GM19468 (cell line): ENCODE results near the gene ERVW-1.
A peak's percentile ranks its signal among the peaks of the same experiment; 100 is the strongest.
"Not testable (repeated sequence)": the region's sequence is repeated elsewhere in the genome, so short reads cannot be mapped to it uniquely, and the experiment has no call there.

ENCODE experiments used
- ATAC-seq: cut with Tn5 transposase; IDR thresholded peaks from one replicate; pipeline ENCODE4 v1.9.1; 2021; ENCODE audit warnings: mild to moderate bottlenecking, moderate library complexity, moderate number of reproducible peaks; ENCODE audit not compliant: unreplicated experiment; ENCODE audit errors: extremely low read depth

Gene ERVW-1

DNA sequence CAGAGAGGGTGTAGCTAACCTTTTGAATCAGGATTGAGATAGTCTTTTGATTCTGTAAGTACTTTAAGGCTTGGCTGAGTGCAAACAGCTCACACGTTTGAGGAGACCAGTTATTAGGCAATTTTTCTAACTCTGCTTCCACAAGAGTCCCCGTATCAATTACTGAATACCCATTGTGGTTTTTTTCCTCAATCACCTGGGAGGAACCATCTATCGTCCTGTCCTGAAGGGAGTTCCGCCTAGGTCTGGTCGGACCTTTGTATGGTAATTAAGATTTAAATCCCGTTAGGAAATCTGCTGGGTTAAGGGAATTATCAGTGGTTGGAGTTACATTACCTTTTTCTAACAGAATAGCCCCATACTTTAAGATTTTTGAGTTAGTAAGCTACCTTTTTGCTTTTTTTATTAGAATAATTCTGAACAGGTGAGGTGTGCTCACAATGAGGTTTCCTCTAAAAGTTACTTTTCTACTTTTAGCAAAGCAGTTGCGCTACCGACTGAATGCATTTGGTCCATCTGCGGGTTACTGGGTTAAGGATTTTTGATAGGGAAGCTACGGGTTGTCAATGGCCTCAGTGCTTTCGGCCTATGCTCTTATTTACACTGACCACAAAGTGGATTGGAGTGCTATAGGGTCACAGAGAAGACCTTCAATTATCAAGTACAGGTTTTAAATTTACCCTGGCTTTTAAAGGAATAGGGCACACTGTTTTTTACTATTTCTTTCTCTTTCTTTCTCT is 1.7 kb downstream of the ERVW-1 start:
- not testable (repeated sequence) for ATAC-seq

DNA sequence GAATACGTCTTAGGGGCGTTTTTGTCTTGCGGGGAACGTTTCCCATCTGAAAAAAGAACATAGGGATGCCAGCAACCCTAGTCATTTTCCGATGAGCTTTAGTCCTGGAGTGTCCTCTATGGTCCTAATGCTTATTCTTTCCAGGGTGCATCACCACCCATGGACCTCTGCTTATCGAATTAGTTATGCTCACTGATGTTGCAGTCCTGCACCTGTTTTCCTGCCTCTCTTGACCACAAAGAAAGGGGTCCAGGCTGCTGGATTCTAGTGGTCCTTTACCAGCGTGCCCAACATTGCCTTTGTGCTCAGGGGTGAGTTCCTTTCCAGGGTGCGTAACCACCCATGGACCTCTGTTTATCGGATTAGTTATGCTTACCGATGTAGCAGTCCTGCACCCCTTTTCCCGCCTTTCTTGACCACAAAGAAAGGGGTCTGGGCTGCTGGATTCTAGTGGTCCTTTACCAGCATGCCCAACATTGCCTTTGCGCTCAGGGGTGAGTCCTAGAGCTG is 2.4 kb downstream of the ERVW-1 start:
- ATAC-seq = not testable (repeated sequence)

DNA sequence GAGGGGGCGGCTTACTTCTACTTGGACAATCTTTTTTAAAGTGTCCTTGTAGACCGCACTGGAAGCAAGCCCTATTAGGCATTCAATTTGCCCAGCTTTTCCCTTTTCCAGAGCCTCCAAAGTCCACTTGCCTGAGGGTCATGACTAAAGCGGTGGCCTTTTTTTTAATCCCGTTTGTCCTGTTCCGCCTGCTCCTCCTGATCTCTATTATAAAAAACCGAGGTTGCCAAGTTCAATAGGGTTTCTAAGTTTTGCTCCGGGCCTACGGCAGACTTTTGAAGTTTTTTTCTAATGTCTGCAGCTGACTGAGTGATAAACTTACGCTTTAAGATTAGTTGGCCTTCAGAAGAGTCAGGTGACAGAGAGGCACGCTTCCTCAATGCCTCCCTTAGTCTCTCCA is 3.8 kb downstream of the ERVW-1 start:
- not testable (repeated sequence) for ATAC-seq

DNA sequence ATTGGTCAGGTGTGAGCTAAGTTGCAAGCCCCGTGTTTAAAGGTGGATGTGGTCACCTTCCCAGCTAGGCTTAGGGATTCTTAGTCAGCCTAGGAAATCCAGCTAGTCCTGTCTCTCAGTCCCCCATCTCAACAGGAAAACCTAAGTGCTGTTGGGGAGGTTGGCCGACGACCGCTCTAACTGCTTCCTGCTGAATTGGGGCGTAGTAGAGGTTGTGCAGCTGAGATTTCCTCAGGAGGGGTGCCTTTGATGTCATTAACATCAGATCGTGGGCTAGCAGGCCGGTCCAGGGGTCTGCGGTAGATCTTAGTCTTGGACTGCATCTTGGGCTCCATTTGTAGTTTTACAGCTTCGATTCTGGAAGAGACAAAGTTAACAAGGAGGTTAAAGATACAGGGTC is 9.2 kb downstream of the ERVW-1 start:
- ATAC-seq = not testable (repeated sequence)

DNA sequence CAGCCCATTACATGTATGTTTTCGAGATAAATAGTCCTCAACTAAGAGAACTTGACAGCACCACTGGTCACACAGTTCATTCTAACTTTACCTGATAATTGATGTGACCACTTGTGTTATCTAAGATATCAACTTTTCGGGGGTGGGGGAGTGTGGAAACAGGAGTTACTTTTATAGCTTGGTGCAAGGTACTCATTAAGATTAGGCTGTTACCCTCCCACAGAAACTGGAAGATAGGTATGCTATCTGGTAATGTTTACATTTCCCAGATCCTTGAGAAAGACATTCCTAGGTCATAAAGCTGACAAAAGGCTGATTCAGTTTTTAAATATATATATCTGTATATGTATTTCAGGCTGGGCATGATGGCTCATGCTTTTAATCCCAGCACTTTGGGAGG is 11.1 kb downstream of the ERVW-1 start:
- no peak for ATAC-seq

DNA sequence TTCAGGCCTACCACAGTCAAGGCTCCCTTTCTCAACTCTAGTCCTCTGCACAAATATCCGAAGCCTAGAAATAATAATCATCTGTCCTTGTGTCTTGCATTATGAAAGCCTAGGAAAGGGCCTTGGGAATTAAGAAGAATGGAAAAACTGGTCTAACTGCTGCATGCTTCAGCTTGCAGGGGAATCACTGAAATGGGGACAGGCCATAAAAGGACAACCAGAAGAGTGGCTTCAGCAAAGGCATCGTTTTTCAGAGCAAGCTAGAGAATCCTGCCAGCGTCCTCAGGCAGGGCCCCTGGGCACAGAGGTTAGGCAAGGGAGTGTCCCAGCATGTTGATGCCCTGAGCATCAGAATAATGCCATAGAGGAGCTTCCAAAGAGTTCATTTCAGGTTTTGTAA is 13.2 kb downstream of the ERVW-1 start:
- no peak for ATAC-seq

DNA sequence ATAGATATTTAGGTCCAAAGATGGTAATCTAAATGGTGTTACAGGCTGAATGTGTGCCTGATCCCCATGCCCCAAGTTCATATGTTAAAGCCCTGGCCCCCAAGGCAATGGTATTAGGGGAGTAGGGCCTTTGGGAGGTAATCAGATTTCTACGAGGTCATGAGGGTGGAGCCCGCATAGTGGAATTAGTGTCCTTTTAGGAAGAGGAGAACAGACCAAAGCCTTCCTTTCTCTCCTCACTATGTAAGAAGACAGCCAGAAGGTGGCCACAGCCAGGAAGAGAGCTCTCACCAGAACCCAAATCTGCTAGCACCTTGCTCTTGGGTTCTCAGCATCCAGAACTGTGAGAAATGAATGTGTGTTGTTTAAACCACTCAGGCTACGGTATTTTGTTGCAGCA is 15.2 kb downstream of the ERVW-1 start:
- no peak for ATAC-seq

DNA sequence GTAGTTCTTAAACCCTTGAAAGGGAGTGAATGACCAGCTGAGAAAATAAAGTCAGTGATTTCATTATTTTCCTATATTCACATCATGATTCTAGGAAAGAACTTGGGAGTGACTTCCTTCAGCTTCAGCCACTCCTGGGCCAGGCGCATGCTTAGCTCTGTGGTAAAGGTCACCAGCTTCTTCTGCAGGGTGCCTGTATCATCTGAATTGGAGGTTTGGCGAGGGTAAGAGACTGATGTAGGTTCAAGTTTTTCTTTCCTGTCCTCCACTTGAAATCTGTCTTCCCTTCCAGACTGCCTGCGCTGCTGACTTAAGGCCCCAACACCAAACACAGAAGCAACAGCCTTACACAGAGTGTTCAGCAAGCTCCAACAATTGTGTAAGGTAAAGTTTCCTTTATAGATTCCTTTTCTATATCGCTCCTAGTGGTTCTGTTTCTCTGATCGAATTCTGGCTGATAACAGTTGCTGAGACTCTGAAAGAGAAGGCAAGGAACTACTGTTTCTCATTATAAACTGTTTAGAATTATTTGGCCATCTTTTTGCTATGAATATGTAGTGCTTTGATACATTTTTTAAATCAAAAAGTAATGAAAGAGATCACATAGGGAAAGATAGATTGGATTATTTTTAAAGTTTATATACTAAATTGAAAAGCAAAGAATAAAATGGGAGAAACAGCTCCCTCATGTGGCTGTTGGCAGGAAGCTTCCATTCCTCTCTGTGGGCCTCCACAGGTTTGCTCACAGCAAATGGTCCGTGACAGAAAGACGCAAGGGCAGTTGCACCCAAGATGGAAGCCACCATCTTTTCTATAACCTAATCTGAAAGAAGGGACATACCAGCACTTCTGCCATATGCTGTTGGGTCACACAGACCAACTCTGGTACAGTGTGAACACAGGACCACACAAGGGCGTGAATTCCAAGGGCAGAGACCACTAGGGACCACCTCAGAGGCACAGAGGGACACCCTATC is 16.4 kb downstream of the ERVW-1 start:
- no peak for ATAC-seq

DNA sequence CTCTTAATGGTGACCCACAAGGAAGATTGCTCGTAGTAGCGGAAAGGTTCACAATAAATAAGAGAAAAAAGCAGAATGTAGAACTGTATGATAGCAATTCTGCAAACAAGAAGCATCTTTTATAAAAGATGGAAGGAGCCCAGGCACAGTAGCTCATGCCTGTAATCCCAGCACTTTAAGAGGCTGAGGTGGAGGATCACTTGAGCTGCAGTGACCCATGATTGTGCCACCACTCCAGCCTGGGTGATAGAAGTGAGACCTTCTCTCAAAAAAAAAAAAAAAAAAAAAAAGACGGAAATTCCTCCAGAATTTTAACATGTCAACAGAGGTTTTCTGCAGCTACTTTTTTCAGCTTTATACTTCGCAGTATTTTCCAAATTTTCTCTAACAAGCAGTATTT is 17.2 kb downstream of the ERVW-1 start:
- no peak for ATAC-seq

DNA sequence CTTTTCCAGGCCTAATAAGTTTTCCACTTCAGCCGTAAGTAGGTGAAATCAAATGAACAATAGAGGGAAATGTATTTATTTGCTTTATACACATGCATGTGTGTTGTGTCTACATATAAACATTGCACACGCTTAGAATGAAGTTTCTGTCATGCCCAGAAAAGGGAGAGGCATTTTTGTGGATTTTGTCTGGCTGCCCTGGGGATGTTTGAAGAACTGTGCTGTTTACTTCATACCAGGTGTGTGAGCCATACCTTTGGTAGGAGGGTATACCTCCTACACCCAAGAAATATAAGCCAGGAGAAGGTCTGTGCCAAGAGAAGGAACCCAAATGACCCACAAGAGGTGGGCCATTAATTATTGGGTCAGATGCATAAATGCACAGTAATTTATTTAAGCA is 17.6 kb downstream of the ERVW-1 start:
- no peak for ATAC-seq

DNA sequence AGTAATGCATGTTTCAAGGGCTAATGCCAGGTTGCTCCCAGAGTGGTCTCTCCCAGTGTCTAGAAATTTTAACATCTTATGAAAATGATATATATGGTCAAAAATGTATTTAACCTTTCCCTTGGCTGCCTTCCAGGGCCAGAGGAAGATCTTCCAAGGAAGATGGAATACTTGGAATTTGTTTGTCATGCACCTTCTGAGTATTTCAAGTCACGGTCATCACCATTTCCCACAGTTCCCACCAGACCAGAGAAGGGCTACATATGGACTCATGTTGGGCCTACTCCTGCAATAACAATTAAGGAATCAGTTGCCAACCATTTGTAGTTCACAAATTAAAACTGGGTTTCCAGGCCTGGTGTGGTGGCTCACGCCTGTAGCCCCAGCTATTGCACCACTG is 21.5 kb downstream of the ERVW-1 start:
- no peak for ATAC-seq

DNA sequence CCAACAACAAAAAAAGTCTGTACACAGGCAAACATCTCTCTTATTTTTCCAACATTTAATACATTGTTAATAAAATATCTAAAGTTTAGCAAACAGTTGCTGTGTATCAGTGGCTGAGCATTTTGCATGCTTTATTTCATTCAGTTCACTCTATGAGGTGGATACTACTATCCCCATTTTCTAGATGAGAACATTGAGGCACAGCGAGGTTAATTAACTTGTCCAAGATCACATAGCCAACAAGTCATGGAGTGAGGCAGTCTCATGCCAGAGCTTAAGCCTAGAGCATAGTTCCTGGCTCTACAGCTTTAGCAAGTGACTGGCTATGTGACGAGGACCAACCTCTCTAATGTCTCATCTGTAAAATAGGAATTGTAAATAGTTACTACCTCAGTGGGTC is 26.1 kb downstream of the ERVW-1 start:
- no peak for ATAC-seq

DNA sequence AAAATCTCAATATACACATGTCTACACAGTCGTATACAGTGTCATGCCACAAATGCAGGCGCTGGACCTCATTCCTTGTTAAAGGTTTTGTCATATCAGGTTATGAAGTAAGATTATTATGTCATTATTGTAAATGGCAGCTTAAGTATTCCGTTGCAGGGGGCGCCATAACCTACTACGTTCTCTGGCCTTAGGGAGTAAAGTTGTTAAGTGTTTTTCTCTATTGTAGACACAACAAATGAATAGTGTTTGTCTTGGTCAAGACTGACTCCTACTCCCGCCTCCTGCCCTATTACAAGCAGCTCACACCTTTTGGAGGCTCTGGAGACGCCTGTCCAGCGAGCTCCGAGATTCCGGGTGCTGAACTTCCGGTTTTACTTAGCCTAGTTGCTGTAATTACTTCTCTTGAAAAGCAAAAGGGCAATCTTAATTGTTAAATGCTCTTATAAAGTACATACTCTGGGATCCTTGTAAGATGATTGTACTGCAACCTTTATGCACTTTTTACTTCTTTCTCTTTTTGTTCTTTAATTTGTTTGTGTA is 29.5 kb downstream of the ERVW-1 start:
- ATAC-seq = no peak

DNA sequence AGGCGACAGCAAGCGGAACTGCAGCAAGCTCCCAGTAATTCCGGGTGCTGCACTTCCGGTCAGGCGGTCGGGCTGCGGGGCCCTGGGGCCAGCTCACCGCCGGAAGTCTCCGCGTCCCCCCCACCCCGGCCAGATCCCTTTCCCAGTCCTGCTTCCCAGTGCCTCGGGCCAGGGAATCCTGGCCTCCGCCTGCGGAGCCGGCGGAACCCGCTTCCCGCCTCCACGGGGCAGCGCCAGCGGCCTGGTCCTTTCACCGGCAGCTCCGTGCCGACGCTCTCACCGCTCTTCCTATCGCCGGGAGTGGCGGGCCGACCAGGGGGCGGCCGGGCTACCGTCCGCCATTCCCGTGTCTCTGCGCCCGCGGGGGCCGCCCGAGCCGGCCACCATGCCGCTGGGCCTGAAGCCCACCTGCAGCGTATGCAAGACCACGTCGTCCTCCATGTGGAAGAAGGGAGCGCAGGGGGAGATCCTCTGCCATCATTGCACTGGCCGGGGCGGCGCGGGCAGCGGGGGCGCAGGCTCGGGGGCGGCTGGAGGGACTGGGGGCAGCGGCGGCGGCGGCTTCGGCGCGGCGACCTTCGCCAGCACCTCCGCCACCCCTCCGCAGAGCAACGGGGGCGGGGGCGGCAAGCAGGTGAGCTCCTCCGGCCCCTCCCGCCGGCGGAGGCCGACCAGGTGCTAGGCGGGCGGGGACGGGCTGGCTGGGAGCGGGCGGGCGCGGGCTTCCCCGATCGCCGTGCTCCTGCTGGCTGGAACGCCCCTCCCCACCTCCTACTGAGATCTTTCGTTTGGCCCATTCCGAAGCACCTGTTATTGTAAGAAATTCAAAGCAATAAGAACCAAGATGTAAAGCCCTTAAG is 30.2 kb downstream of the ERVW-1 start, which contains the start of gene GATAD1:
GATAD1 (plus strand) TSS at position 138 of the 860 bp plus-strand sequence; CDS start at position 386, 248 bp downstream.
- ATAC-seq = peak; percentile 77

DNA sequence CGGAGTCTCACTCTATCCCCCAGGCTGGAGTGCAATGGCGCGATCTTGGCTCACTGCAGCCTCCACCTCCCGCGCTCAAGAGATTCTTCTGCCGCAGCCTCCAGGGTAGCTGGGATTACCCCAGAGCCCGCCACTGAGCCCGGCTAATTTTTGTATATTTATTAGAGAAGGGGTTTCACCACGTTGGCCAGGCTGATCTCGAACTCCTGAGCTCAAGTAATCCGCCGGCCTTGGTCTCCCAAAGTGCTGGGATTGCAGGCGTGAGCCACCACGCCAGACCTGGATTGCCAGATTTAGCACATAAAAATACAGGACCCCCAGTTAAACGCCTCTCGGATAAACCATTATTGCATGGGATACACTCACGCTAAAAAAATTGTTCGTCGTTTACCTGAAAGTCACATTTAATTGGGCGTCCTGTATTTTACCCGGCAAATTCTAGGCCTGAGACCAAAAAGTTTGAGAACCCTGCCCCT is 30.8 kb downstream of the ERVW-1 start:
- no peak for ATAC-seq

DNA sequence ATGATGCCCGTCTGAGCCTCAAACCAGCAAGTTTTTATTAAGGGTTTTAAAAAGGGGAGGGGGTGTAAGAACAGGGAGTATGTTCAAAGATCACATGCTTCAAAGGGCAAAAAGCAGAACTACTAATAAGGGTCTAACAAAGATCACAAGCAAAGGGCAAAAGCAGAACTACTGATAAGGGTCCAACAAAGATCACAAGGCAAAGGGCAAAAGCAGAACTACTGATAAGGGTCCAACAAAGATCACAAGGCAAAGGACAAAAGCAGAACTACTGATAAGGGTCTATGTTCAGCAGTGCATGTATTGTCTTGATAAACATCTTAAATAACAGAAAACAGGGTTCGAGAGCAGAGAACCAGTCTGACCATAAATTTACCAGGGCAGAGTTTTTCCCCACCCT is 35.0 kb downstream of the ERVW-1 start:
- ATAC-seq = not testable (repeated sequence)

DNA sequence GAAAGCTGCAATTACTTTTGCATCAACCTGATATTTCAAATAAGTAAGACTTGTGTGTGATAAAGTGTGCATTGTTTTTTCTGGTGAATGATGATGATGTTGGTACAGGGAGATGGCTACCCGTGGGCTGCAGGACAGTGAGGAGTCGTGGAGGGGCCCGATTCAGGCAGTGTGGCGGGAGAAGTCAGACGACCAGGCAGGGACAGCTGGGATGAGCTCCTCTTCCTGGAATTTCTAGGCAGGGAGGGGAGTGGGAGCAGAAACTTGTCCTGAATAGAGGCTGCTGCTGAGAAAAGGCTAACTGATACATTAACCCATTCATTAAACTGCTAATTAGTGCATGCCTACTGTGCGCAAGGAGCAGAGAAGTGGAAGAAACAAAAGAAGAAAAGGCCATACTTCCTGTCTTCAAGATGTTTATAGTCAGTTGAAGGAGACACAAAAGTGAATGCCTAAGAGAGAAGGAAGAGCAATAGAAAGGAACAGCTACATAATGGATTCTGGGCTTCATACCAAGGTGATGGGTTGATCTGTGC is 39.7 kb downstream of the ERVW-1 start:
- ATAC-seq = no peak

DNA sequence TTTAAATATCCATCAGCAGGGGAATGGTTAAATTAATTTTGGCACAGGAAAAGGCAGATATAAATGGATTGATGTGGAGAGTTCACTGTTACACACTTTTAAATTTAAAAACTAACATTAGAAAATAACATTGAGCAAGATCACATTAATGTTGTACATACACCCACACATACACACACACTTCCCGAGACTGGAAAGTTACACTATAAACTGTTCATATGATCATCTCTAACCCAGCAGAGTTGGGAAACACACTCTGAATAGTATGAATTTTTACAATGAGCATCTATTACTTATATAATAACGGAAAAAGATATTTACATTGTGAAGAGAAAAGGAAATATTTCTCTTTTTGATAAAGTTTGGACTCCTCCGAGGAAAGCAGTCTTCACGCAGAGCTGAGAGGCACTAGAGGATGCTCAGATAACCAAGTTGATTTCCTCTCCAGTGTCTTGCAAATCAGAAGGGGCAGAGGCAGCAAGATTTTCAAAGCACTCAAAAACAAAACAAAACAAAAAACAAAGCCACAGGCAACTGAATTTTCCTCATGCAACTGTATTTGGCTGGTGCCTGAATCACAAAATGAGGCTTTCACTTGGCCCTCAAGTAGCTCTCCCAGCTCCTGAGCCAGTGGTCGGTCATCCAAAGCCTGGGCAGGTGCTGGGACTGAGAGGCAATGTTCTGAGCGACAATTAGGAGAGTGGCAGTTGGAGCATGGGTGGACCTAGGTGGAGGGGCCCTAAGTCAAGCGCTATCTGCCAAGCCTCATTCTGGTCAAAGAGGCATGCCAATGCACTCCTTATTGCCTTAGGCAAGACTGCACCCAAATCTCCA is 40.9 kb downstream of the ERVW-1 start:
- ATAC-seq = no peak

DNA sequence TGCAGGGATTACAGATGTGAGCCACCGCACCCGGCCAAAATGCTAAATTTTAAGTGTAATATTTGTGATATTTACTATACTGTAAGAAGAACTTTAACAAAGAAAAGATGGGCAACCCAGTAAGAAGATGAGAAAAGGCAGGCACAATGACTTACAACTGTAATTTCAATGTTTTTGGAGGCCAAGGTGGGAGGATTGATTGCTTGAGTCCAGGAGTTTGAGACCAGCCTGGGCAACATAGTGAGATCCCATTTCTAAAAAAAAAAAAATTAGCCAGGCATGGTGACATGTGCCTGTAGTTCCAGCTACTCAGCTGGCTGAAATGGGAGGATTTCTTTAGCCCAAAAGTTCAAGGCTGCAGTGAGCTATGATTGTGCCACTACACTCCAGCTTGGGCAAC is 42.2 kb downstream of the ERVW-1 start:
- ATAC-seq = no peak
